GM18519 (cell line): ENCODE results near the gene FASTKD3.

Source experiments
- ATAC-seq: cut with Tn5 transposase; IDR thresholded peaks from one replicate; pipeline ENCODE4 v1.9.1; 2021; ENCODE audit warnings: mild to moderate bottlenecking, moderate library complexity; ENCODE audit not compliant: unreplicated experiment, low FRiP score

FASTKD3 gene

GRCh38 chr5:7850395-7851239 is 18.2 kb downstream of the FASTKD3 start, which contains the start of gene CFAP90:
Gene CFAP90, minus strand, starts transcription at chr5:7851133. Its CDS starts 112 bp downstream, at chr5:7851021.
- ATAC-seq = peak; percentile 34

- ATAC-seq = no peak
These were observed 19.0 kb downstream of the FASTKD3 start for GRCh38 chr5:7849681-7850394.

- no peak for ATAC-seq
These were observed 20.5 kb downstream of the FASTKD3 start for GRCh38 chr5:7848296-7848695.

- ATAC-seq = no peak
These were observed 22.5 kb downstream of the FASTKD3 start for GRCh38 chr5:7846327-7846726.

- ATAC-seq = no peak
These were observed 23.3 kb downstream of the FASTKD3 start for GRCh38 chr5:7845557-7845956.

- ATAC-seq = no peak
These were observed 23.9 kb downstream of the FASTKD3 start for GRCh38 chr5:7844901-7845300.

GRCh38 chr5:7842531-7842930 is 26.3 kb downstream of the FASTKD3 start:
- ATAC-seq = no peak

GRCh38 chr5:7837403-7837802 is 31.4 kb downstream of the FASTKD3 start:
- ATAC-seq = no peak

- no peak for ATAC-seq
These were observed 33.8 kb downstream of the FASTKD3 start for GRCh38 chr5:7834982-7835381.

GRCh38 chr5:7828269-7828668 is 40.6 kb downstream of the FASTKD3 start:
- ATAC-seq = no peak

GRCh38 chr5:7827610-7828009 is 41.2 kb downstream of the FASTKD3 start:
- no peak for ATAC-seq

- no peak for ATAC-seq
These were observed 43.2 kb downstream of the FASTKD3 start for GRCh38 chr5:7825630-7826029.

GRCh38 chr5:7824995-7825394 is 43.8 kb downstream of the FASTKD3 start:
- ATAC-seq = no peak

GRCh38 chr5:7823594-7823993 is 45.2 kb downstream of the FASTKD3 start:
- ATAC-seq = no peak

GRCh38 chr5:7822449-7822848 is 46.4 kb downstream of the FASTKD3 start:
- no peak for ATAC-seq

- no peak for ATAC-seq
These were observed 52.3 kb downstream of the FASTKD3 start for GRCh38 chr5:7816535-7816901.

- peak; percentile 62 for ATAC-seq
These were observed 52.8 kb downstream of the FASTKD3 start for GRCh38 chr5:7815892-7816534.

- ATAC-seq = no peak
These were observed 54.0 kb downstream of the FASTKD3 start for GRCh38 chr5:7814816-7815215.

- no peak for ATAC-seq
These were observed 55.3 kb downstream of the FASTKD3 start for GRCh38 chr5:7813576-7813975.

- no peak for ATAC-seq
These were observed 55.8 kb downstream of the FASTKD3 start for GRCh38 chr5:7813007-7813406.

GRCh38 chr5:7811715-7812114 is 57.1 kb downstream of the FASTKD3 start:
- no peak for ATAC-seq
